AG04449 (cell line): ENCODE results near the gene FCGR1A.
"Not testable (repeated sequence)": the region's sequence is repeated elsewhere in the genome, so short reads cannot be mapped to it uniquely, and the experiment has no call there.

Experiments
- CTCF ChIA-PET: fragments of 350-600 bp; formaldehyde crosslinking; extraction: SDS; loops from one replicate; lab custom pipeline; 2021; ENCODE audit warnings: antibody characterized with exemption; lab: Yijun Ruan, JAX
- POLR2A ChIA-PET: fragments of 400-600, 350-600 bp; formaldehyde crosslinking; extraction: SDS; loops from one replicate; lab custom pipeline; 2020; ENCODE audit warnings: antibody characterized with exemption, inconsistent platforms; lab: Yijun Ruan, JAX
- DNase-seq: peaks from one replicate; pipeline ENCODE4 v3.0.0-alpha.2; 2010; ENCODE audit warnings: low read depth, low spot score
- H3K4me3 ChIP-seq: 2 replicates; pipeline ENCODE4 v1.5.1; 2011; ENCODE audit warnings: low read depth, mild to moderate bottlenecking, control low read depth, low read length

The FCGR1A gene

GRCh38 chr1:149841149-149841548 lies 58.7 kb downstream of the FCGR1A start:
- DNase-seq, H3K4me3 ChIP-seq, POLR2A ChIA-PET, CTCF ChIA-PET: not testable (repeated sequence)
